Epithelial cell of esophagus (primary cell): ENCODE results near the gene C19orf33.

Source experiments
- DNase-seq: peaks from one replicate; pipeline ENCODE4 v3.0.0; 2010; ENCODE audit warnings: low read depth
- H3K4me3 ChIP-seq: 2 replicates; pipeline ENCODE4 v1.5.1; 2011; ENCODE audit warnings: mild to moderate bottlenecking, low read length, control low read depth
- CTCF ChIP-seq: IDR thresholded peaks from 2 replicates; pipeline ENCODE4 v1.5.1; 2011; ENCODE audit warnings: low read depth, mild to moderate bottlenecking, low read length, control low read depth, inconsistent platforms; ENCODE audit not compliant: insufficient read depth; ENCODE audit errors: missing control alignments

Gene C19orf33

GRCh38 chr19:38308006-38308766, 4.1 kb downstream of the C19orf33 start:
- no peak for TF ChIP-seq CTCF

GRCh38 chr19:38308926-38309614, 5.0 kb downstream of the C19orf33 start:
- TF ChIP-seq CTCF: no peak
- no peak overlapping the region for H3K4me3 ChIP-seq

More at GRCh38 chr19:38308006-38308766, 4.1 kb downstream of the C19orf33 start:
- no peak overlapping the region for H3K4me3 ChIP-seq
- no peak for DNase-seq

GRCh38 chr19:38309615-38310278, 5.7 kb downstream of the C19orf33 start:
- no peak for DNase-seq
- no peak for TF ChIP-seq CTCF
- no peak overlapping the region for H3K4me3 ChIP-seq

More at GRCh38 chr19:38308926-38309614, 5.0 kb downstream of the C19orf33 start:
- DNase-seq: no peak

- H3K4me3 ChIP-seq: no peak overlapping the region
- no peak for DNase-seq
- no peak for TF ChIP-seq CTCF
Measured at GRCh38 chr19:38310279-38310670, 6.2 kb downstream of the C19orf33 start.

- no peak overlapping the region for H3K4me3 ChIP-seq
- no peak for TF ChIP-seq CTCF
- no peak for DNase-seq
Measured at GRCh38 chr19:38310986-38311385, 6.9 kb downstream of the C19orf33 start.

GRCh38 chr19:38315657-38316476, 11.8 kb downstream of the C19orf33 start, which contains the start of gene YIF1B:
Gene YIF1B, minus strand, starts transcription at chr19:38315947. Its CDS starts 30 bp downstream, at chr19:38315917.
- H3K4me3 ChIP-seq: peak within 1 kb of the TSS; percentile 65
- peak; percentile 98 for DNase-seq
- peak; percentile 7 for TF ChIP-seq CTCF
